ENCODE measurements around the gene MIF. TPM values are rescaled to one million over a fixed set of nuclear protein-coding genes. Genes with fewer than 3 reads are reported as not detected.
A peak's percentile ranks its signal among the peaks of the same experiment; 100 is the strongest.
"Not testable (repeated sequence)": the region's sequence is repeated elsewhere in the genome, so short reads cannot be mapped to it uniquely, and the experiment has no call there.

MIF gene
- total RNA-seq, 1 donor from 2014 or later, result 570 TPM

DNA sequence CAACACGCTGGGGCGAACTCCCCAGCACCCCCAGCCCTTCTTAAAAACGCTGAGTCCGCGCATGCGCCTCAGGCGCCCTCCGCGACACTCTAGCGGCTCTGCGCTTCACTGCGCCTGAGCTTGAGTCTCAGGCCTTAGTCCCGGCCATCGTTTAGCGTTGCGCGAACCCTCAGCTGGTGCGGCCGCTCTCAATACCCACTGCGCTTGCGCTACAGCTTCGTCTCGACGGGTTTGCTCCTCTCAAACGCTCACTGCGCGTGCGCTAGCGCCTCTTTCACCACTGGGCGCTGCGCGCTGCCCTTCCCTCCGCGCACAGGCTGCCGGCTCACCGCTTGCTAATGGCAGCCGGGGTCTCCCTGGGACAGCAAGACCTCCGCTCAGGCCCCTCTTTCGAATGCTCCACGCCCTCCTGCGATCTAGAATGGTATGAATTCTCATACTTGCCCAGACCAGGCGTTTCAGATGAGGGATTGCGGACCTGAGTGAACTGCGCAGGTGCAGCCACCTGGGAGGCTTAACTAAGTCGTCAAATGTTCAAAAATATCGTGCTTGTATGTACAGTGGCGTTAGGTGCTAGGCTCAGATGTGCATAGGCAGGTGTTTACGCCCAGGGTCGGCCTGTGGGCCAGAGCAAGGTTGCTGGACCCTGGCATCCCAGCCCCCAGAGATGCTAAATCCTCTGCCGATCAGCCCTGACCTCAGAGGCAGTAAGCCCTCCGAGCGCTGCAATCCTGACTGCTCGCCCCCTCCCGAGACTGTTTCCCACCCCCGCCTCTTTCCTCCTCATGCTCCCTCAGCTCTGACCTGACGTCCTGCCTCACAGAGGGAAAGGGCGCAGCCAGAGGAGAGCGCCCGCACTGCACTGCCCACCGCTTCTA is 36.3 kb upstream of the MIF start, which contains the start of gene SLC2A11:
SLC2A11 (plus strand) TSS at position 270 of the 878 bp plus-strand sequence; CDS start at position 395, 125 bp downstream.
- Mint-ChIP-seq H3K27ac (peak within 1 kb of the TSS; percentile 91), H3K4me1 (ENCODE audit: unreplicated experiment) (peaks cover 16% of the 10 kb centered on the region), H3K9me3 (no peaks in the 10 kb centered on the region), H3K36me3 (no peaks in the 10 kb centered on the region), H3K4me3 (peak within 1 kb of the TSS; percentile 94), H3K27me3 (no peaks in the 10 kb centered on the region)
- TF ChIP-seq, protein P1, sequence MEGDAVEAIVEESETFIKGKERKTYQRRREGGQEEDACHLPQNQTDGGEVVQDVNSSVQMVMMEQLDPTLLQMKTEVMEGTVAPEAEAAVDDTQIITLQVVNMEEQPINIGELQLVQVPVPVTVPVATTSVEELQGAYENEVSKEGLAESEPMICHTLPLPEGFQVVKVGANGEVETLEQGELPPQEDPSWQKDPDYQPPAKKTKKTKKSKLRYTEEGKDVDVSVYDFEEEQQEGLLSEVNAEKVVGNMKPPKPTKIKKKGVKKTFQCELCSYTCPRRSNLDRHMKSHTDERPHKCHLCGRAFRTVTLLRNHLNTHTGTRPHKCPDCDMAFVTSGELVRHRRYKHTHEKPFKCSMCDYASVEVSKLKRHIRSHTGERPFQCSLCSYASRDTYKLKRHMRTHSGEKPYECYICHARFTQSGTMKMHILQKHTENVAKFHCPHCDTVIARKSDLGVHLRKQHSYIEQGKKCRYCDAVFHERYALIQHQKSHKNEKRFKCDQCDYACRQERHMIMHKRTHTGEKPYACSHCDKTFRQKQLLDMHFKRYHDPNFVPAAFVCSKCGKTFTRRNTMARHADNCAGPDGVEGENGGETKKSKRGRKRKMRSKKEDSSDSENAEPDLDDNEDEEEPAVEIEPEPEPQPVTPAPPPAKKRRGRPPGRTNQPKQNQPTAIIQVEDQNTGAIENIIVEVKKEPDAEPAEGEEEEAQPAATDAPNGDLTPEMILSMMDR (conservative IDR thresholded peaks at IDR 0.05), result peak; percentile 32
- DNase-seq (ENCODE audit: extremely low spot score, unreplicated experiment), result peak; percentile 97

DNA sequence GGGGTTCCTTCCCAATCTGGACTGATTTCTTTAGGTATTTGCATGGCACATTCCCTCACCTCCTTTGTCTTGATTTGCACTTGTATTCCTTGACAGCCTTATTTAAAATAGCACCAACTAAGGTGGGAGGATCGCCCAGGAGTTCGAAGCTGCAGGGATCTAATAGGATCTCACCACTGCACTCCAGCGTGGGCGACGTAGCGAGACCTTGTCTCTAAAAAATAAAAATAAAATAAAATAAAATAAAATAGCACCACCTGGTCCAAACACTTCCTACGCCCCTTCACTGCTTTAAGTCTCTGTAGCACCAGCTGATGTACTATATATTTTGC is 35.7 kb upstream of the MIF start:
- H3K9me3 Mint-ChIP-seq, result no peaks in the 10 kb centered on the region
- peaks cover 4% of the 10 kb centered on the region for H3K36me3 Mint-ChIP-seq
- H3K27me3 Mint-ChIP-seq, result no peaks in the 10 kb centered on the region
- H3K4me1 Mint-ChIP-seq (ENCODE audit: unreplicated experiment), result peaks cover 16% of the 10 kb centered on the region
- H3K4me3 Mint-ChIP-seq, result peak overlapping the region; percentile 94
- peak overlapping the region; percentile 91 for H3K27ac Mint-ChIP-seq
- TF ChIP-seq, protein P1 (conservative IDR thresholded peaks at IDR 0.05), result no peak
- no peak for DNase-seq (ENCODE audit: extremely low spot score, unreplicated experiment)

DNA sequence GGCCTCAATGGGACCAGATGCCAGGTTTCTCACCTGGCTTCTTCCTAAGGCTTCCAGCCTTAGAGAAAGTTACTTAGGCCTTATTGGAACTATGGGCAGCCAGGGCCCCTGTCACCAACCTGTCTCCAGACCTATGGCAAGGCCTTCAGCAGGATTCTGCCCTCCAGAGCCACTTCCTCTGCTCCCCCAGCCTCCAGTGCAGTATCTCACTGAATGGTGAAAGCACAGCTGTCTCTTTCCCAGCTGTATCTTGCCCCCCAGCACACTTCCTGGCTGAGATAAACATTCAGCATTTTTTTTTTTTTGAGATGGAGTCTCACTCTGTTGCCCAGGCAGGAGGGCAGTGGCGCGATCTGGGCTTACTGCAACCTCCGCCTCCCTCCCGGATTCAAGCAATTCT is 35.0 kb upstream of the MIF start:
- Mint-ChIP-seq H3K4me3 (peak overlapping the region; percentile 94), H3K27ac (no peak overlapping the region), H3K36me3 (peaks cover 4% of the 10 kb centered on the region), H3K27me3 (no peaks in the 10 kb centered on the region), H3K4me1 (ENCODE audit: unreplicated experiment) (peaks cover 16% of the 10 kb centered on the region), H3K9me3 (no peaks in the 10 kb centered on the region)
- no peak for DNase-seq (ENCODE audit: extremely low spot score, unreplicated experiment)
- TF ChIP-seq, protein P1 (conservative IDR thresholded peaks at IDR 0.05), result no peak

DNA sequence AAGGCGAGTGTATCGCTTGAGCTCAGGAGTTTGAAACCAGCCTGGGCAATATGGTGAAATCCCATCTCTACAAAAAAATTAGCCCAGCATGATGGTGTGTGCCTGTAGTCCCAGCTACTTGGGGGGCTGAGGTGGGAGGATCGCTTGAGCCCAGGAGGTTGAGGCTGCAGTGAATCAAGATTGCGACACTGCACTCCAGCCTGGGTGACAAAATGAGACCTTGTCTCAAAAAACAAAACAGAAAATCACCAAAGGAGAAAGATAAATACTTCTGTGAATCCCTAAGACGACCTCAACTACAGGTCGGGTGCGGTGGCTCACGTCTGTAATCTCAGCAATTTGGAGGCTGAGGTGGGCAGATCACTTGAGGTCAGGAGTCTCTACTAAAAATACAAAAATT is 34.0 kb upstream of the MIF start:
- not testable (repeated sequence) for H3K9me3 Mint-ChIP-seq, H3K4me3 Mint-ChIP-seq
- peaks cover 16% of the 10 kb centered on the region for H3K4me1 Mint-ChIP-seq (ENCODE audit: unreplicated experiment)

DNA sequence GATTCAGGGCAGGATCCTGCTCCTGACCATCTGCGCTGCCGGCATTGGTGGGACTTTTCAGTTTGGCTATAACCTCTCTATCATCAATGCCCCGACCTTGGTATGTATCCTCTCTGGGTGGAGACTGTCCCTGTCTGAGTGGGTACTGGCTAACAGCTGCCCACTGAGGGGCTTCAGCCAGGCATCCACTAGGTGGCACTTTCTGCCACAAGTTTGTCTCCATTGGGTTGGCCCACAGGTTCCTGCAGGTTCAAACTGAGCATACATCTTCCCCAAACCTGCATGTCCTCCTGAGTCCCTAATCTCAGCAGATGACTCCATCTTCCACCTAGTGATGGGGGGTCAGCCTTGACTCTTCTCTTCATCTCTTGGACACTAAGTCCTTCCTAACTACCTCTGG is 32.1 kb upstream of the MIF start:
- Mint-ChIP-seq H3K27ac (no peak overlapping the region), H3K4me3 (peak overlapping the region; percentile 24), H3K9me3 (no peaks in the 10 kb centered on the region), H3K4me1 (ENCODE audit: unreplicated experiment) (peaks cover 10% of the 10 kb centered on the region), H3K27me3 (no peaks in the 10 kb centered on the region), H3K36me3 (peaks cover 8% of the 10 kb centered on the region)
- no peak for DNase-seq (ENCODE audit: extremely low spot score, unreplicated experiment)
- TF ChIP-seq, protein P1 (conservative IDR thresholded peaks at IDR 0.05), result peak; percentile 64

More for the DNA sequence above, 34.0 kb upstream of the MIF start:
- H3K27me3 Mint-ChIP-seq; DNase-seq (ENCODE audit: extremely low spot score, unreplicated experiment); H3K27ac Mint-ChIP-seq; H3K36me3 Mint-ChIP-seq: not testable (repeated sequence)

DNA sequence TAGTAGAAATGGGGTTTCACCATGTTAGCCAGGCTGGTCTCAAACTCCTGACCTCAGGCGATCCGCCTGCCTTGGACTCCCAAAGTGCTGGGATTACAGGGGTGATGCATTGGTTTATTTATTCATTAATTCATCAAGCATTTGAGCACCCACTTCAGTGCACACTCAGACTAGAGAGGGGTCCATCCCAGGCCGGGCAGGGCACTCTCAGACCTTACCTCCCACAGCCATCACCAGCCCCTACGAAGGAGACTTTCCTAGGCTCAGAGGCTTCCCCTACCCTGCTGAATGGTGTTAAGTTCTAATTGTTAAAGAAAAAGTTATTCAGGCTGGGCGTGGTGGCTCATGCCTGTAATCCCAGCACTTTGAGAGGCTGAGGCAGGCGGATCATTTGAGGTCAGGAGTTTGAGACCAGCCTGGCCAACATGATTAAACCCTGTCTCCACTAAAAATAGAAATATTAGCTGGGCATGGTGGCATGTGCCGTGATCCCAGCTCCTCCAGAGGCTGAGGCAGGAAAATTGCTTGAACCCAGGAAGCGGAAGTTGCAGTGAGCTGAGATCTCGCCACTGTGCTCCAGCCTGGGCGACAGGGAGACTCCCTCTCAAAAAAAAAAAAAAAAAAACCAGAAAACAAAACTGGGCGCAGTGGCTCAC is 29.6 kb upstream of the MIF start:
- not testable (repeated sequence) for H3K27ac Mint-ChIP-seq; H3K27me3 Mint-ChIP-seq; H3K4me1 Mint-ChIP-seq (ENCODE audit: unreplicated experiment); DNase-seq (ENCODE audit: extremely low spot score, unreplicated experiment); H3K4me3 Mint-ChIP-seq; H3K9me3 Mint-ChIP-seq
- peaks cover 21% of the 10 kb centered on the region for H3K36me3 Mint-ChIP-seq

Measured in type B pancreatic cell (in vitro differentiated cells).